HG03565 (cell line): ENCODE results near the gene RWDD4.

ENCODE experiments used
- ATAC-seq: cut with Tn5 transposase; IDR thresholded peaks from one replicate; pipeline ENCODE4 v1.9.1; 2021; ENCODE audit warnings: mild to moderate bottlenecking, moderate library complexity; ENCODE audit not compliant: unreplicated experiment

The RWDD4 gene

GRCh38 chr4:183659029-183659871, at the start of gene RWDD4, which contains the start of gene TRAPPC11:
RWDD4 (minus strand) TSS chr4:183659185; CDS start chr4:183658952, 233 bp downstream.
TRAPPC11 (plus strand) TSS chr4:183659293; CDS start chr4:183663868, 4,575 bp downstream.
- ATAC-seq: peak; percentile 98

DNA sequence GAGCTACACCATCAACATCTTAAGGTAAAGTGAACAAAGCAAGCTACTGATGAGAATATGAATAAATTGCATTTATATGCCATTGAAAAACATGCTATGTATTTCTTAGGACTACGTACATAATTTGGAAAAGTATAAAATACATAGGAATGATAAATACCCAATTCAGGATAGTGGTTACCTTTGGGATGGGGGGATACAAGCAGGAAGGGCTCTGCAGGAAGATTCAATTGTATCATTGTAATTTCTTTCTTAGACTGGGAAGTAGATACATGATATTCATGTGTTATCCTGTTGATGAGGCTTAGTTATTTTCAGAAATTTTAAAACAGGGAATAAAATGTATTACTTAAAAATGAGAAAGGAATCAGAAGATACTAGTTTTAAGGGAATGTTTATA, 43.5 kb upstream of the RWDD4 start:
- ATAC-seq: no peak

- ATAC-seq: no peak
Observed at GRCh38 chr4:183700407-183700806, 41.4 kb upstream of the RWDD4 start.

- ATAC-seq: no peak
Observed at GRCh38 chr4:183698909-183699308, 39.9 kb upstream of the RWDD4 start.

GRCh38 chr4:183691897-183692296, 32.9 kb upstream of the RWDD4 start:
- ATAC-seq: no peak

DNA sequence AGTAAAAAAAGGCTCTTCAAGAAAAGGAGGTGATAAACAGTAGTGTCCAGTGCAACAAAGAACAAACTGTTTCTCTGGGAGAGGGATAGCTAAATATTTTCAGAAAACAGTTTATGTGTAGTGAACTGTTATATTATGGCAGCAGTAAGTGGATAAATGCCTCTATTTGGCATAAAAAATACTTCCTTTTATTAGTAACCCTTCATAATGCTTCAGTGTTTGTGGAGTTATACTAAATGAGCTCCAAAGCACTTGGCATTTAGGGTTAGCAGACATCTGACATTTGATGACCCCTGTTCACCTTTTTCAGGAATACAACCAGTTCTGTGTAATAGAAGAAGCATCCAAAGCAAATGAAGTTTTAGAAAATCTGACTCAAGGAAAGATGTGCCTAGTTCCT, 32.0 kb upstream of the RWDD4 start:
- ATAC-seq: no peak

DNA sequence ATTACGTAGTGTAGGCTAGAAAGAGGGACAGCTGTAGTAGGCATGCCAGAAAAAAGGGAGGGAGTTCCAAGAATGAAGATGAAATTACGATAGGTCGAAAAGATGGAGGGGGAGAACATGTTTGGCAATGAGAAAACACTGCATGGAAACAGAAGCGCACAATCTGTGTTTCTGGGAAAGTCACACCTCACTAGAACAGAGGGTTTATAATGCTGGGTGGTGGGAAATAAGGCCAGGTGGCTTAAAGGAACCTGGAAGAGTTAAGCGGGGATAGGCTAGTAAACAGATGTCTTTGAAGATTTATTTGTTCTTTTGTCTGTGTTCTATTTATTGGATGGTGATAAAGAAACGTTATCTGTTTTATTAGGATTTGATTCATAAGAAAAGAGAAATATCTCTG, 29.2 kb upstream of the RWDD4 start:
- ATAC-seq: no peak

DNA sequence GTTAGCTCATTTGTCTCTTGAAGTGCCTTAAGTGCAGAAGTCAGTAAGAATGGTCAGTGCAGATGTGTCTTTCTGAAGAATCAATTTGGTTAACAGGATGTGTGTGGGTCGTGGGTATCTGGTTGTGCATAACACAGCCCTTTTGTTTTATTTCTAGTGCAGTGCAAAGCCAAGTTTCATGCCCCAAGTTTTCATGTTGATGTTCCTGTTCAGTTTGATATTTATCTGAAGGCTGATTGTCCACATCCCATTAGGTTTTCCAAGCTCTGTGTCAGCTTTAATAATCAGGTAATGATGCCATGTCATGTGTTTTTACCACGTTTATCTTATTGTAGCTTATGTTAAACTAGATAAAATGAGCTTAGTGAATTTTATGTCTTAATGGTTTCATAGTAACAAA, 27.5 kb upstream of the RWDD4 start:
- ATAC-seq: no peak

- ATAC-seq: no peak
Observed at GRCh38 chr4:183681119-183681518, 22.1 kb upstream of the RWDD4 start.

DNA sequence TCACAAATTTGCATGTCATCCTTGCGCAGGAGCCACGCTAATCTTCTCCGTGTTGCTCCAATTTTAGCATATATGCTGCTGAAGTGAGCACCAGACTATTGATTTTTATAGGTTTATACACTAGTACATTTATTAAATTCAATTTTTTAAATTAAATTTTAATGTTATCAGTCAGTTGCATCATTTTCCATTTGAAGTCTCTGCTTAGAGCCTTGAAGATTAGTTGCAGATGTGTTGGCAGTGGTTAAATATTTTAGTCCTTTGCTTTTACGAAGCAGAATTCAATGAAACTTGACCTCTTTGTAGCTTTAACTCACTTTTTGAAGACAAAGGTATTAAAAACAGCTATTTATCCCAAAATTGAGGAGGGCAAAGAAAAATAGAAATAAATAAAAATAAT, 16.6 kb upstream of the RWDD4 start:
- ATAC-seq: no peak

- ATAC-seq: no peak
Observed at GRCh38 chr4:183674153-183674552, 15.2 kb upstream of the RWDD4 start.

DNA sequence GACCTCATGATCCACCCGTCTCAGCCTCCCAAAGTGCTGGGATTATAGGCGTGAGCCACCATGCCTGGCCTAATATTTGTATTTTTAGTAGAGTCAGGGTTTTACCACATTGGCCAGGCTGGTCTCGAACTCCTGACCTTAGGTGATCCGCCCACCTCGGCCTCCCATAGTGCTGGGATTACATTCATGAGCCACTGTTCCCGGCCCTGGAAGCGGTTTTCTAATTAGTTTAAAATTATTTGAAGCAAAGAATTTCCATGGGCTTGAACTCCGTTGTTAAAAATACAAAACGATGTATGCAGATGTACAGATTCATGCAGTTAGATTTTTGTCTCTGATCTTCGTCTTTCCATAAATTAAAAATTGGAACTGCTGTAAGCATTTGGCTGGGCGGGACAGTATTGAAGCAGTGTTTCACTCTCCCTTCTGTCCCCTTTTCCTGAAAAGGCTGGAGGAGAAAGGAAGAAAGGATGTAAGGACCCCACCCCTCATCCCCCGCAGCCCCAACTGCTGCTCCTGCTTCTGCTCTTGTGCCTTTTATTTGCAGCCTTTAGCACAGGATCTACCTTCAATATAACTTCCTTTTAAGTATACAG, 12.1 kb upstream of the RWDD4 start:
- no peak for ATAC-seq

DNA sequence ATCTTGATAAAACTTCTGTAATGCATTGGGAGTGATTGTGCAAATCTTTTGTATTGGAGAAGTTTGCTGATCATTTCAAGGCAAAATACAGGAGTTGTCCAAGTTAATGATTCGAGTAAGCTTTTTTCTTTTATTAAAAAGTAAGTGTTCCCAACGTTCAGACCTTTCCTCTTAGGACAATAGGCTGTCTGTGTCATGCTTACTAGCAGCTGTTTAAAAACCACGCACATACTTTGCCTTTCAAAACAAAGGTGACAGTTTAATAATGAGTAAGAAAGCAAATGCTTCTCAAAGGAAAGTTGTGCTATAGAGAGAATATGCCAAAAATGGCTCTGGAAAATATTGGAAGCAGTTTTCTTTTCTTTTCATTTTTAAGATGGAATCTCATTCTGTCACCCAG, 11.3 kb upstream of the RWDD4 start:
- no peak for ATAC-seq

DNA sequence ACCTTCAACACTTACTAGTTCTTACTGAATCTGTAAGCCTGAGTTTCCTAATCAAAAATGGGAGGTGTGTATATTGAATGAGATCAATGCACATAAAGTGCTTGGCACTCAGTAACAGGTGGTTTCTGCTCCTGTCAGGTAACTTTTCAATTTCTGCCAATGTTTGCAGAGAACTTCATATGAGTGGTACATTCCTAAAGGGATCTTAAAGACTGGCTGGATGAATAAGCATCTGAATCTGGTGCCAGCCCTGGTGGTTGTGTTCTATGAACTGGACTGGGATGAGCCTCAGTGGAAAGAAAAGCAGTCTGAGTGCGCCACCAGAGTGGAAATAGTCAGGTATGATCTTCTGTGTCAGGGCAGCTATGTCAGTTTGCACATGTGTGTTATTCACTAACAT, 7.1 kb upstream of the RWDD4 start:
- ATAC-seq: no peak

- no peak for ATAC-seq
Observed at GRCh38 chr4:183659872-183660242, 872 bp upstream of the RWDD4 start.

DNA sequence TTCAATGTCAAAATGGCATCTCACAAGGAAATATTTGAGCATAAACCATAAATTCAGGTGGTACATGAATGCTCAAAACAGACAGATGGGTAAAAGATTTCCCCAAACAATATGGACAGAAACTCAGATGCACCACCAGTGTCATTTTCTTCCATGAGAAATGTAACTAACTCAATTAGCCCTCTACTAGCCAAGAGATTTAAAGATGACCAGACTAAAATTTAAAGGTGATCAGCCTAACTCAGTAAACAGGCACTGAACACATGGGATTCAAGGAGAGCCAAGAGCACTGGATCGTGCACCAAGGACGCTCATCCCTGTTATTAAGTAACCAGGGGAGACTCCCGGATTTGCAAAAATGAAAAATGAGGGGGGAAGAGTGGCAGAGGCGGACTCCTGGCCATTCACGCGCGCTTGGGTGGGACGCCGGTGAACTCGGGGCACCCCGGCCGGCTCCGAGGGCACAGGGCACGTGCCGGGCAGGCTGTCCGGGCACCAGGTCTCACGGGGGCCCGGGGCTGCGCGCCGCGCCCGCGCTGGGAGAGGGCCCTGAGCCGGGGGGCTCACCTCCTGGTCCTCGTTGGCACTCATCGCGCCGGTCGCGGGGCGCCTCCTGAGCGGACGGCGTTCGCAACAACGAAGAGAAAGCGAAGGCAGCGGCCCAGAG, 490 bp downstream of the RWDD4 start:
- ATAC-seq: peak; percentile 27

DNA sequence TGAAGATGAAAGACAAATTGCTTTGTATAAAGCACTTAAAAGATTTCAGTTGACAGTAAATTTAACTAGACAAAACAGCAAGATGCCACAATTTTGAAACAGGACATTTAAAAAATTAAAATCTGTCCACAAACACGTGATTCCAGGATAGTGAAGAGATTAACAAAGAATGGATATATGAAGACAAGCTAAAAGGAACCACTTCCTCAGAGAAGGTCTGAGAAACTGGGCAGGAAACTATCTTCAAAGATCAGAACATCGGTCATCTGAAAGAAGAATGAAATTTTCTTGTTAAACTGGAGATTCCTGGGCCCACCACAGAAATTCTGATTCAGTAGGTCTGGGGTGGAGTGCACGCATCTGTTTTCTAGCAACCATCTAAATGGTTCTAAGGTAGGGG, 1.4 kb downstream of the RWDD4 start:
- no peak for ATAC-seq

DNA sequence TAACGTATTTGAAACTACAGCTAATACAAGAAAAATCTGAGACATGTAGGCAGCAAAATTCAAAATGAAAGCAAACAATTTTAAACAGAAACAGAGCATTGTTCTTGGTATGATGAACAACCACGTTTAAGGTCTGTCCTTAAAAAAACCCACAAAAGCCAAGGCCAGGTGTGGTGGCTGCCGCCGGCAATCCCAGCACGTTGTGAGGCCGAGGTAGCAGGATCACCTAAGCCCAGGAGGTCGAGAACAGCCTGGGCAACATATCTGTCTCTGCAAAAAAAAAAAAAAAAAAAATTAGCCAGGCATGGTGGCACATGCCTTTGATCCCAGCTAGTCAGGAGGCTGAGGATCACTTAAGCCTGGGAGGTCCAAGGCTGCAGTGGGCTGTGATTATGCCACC, 13.7 kb downstream of the RWDD4 start:
- ATAC-seq: no peak

- no peak for ATAC-seq
Observed at GRCh38 chr4:183639291-183639690, 19.7 kb downstream of the RWDD4 start.

DNA sequence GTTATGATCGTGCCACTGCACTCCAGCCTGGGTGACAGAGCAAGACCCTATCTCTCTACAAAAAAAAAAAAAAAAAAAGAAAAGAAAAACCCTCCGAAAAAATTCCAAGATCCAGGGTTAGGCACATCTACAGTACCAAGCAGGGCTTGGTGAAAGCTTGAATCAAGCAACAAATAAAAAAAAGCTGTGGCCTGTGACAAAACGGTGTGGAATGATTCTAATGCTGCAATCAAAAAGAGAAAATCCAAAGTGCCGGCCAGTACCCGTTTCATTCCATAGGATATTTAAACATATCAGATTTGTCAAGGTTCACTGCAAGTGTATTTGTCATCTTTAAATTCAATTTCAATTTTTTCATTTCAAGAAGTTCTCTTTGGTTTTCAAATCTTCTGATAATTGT, 20.5 kb downstream of the RWDD4 start:
- ATAC-seq: no peak

DNA sequence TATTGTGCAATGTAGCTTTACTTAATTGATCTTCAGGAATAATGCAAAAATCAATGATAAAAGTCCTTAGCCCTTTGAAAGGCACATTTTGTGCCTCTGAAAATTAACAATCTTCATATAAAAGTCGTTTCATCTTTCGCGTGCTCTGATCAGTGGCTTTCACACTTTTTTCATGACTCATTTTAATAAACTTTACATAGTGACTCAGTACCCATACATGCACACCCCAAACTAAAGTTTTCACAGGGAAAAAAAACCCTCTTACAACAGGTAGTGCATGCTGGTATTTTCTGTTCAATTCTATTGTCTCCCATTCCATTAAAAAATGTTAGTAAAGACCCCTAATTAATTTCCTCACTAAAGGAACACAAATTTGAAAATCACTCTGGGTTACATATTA, 21.5 kb downstream of the RWDD4 start:
- ATAC-seq: no peak

- no peak for ATAC-seq
Observed at GRCh38 chr4:183636923-183637322, 22.1 kb downstream of the RWDD4 start.
